GM18526 (cell line): ENCODE data around the gene PNPLA5.

Experiments used
- POLR2A ChIP-seq: IDR thresholded peaks from 3 replicates; pipeline ENCODE4 v1.6.1; 2011; ENCODE audit not compliant: insufficient read length; ENCODE audit errors: extremely low read depth

PNPLA5 gene

GRCh38 chr22:43838161-43838560 lies 53.7 kb downstream of the PNPLA5 start:
- TF ChIP-seq POLR2A: no peak

- no peak for TF ChIP-seq POLR2A
These were observed 54.1 kb downstream of the PNPLA5 start for GRCh38 chr22:43837666-43838065.

- no peak for TF ChIP-seq POLR2A
These were observed 56.1 kb downstream of the PNPLA5 start for GRCh38 chr22:43835736-43836135.

GRCh38 chr22:43835166-43835565 lies 56.6 kb downstream of the PNPLA5 start:
- TF ChIP-seq POLR2A: no peak

GRCh38 chr22:43833286-43834240 lies 58.2 kb downstream of the PNPLA5 start:
- no peak for TF ChIP-seq POLR2A

- no peak for TF ChIP-seq POLR2A
These were observed 59.2 kb downstream of the PNPLA5 start for GRCh38 chr22:43832393-43833265.

GRCh38 chr22:43831561-43832392 lies 60.0 kb downstream of the PNPLA5 start:
- no peak for TF ChIP-seq POLR2A

GRCh38 chr22:43830931-43831560 lies 60.8 kb downstream of the PNPLA5 start:
- no peak for TF ChIP-seq POLR2A

GRCh38 chr22:43829904-43830851 lies 61.6 kb downstream of the PNPLA5 start:
- no peak for TF ChIP-seq POLR2A
